SK-N-SH (cell line): Measurements from ENCODE around the gene MADCAM1.

Experiments
- CTCF ChIP-seq: fragments of 200-600 bp; sonication (generic); IDR thresholded peaks from 2 replicates; pipeline ENCODE4 v1.6.1; 2017; ENCODE audit warnings: antibody characterized with exemption, mild to moderate bottlenecking, moderate library complexity
- EP300 ChIP-seq, 2 experiments: IDR thresholded peaks; 2 replicates each; pipeline versions ENCODE4 v1.4.0 to v1.6.1; 2012; ENCODE audit warnings: borderline replicate concordance in 1 of 2, low read depth in 1 of 2, low read length in 1 of 2
- MEF2A ChIP-seq: IDR thresholded peaks from 2 replicates; pipeline ENCODE4 v1.4.0; 2012; ENCODE audit warnings: low read depth, borderline replicate concordance
- MXI1 ChIP-seq: IDR thresholded peaks from 2 replicates; pipeline ENCODE4 v1.6.1; 2012; ENCODE audit warnings: mild to moderate bottlenecking, low read depth, low read length, improper control_type of control experiment
- POLR2AphosphoS5 ChIP-seq: IDR thresholded peaks from 2 replicates; pipeline ENCODE4 v1.6.1; 2012; ENCODE audit warnings: low read depth, low read length
- RAD21 ChIP-seq: IDR thresholded peaks from 2 replicates; pipeline ENCODE4 v1.6.1; 2012; ENCODE audit warnings: mild to moderate bottlenecking, low read length
- REST ChIP-seq: IDR thresholded peaks from 2 replicates; pipeline ENCODE4 v1.6.1; 2012; ENCODE audit warnings: mild to moderate bottlenecking, low read depth, low read length, moderate library complexity
- USF2 ChIP-seq: fragments of 150-350 bp; IDR thresholded peaks from 2 replicates; pipeline ENCODE4 v1.6.1; 2017; ENCODE audit warnings: antibody characterized with exemption, low read length, low read depth, borderline replicate concordance
- TF ChIP-seq, protein P1 (sequence below): IDR thresholded peaks from 2 replicates; pipeline ENCODE4 v1.4.0; 2012; ENCODE audit warnings: low read depth

GRCh38 chr19:457636-458035, 38.6 kb upstream of the MADCAM1 start:
- TF ChIP-seq USF2 (no peak), CTCF (no peak), REST (no peak), MEF2A (no peak), RAD21 (no peak), EP300 (IDR thresholded peaks at IDR 0.05; ENCODE audit: borderline replicate concordance in 1 of 2, low read depth in 1 of 2, low read length in 1 of 2) (no peak), POLR2AphosphoS5 (no peak), MXI1 (no peak)
- TF ChIP-seq, protein P1, sequence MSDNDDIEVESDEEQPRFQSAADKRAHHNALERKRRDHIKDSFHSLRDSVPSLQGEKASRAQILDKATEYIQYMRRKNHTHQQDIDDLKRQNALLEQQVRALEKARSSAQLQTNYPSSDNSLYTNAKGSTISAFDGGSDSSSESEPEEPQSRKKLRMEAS, result no peak
